ENCODE measurements around the gene FERMT1. TPM values are rescaled to one million over a fixed set of nuclear protein-coding genes. Genes with fewer than 3 reads are reported as not detected.

FERMT1 gene
- total and polyA plus RNA-seq, 2 of the 13 experiments (the other 11 are each of a cell fraction or from before 2014, with no cell fraction given): 15.8 to 29.5 TPM

GRCh38 chr20:6100246-6100645, 22.6 kb downstream of the FERMT1 start (continued):
- TF ChIP-seq SP5 (CRISPR knock-in tag; IDR thresholded peaks at IDR 0.05; ENCODE audit: borderline replicate concordance, low read depth) (no peak), ZNF350 (CRISPR knock-in tag; IDR thresholded peaks at IDR 0.05; ENCODE audit: borderline replicate concordance, low read depth) (no peak), SAP130 (CRISPR knock-in tag; IDR thresholded peaks at IDR 0.05; ENCODE audit: low read depth) (no peak), ZNF407 (CRISPR knock-in tag; IDR thresholded peaks at IDR 0.05; ENCODE audit: not compliant biosample characterization) (no peak), KLF16 (CRISPR knock-in tag; IDR thresholded peaks at IDR 0.05) (no peak), ZNF230 (CRISPR knock-in tag; IDR thresholded peaks at IDR 0.05) (no peak)
